HEK293 (cell line): ENCODE results near the gene DHRS13.

Experiments used
- CTCF ChIA-PET: fragments of 350-600 bp; formaldehyde crosslinking; extraction: SDS; loops from one replicate; lab custom pipeline; 2021; ENCODE audit warnings: antibody characterized with exemption; lab: Yijun Ruan, JAX
- POLR2A ChIA-PET: fragments of 300-600 bp; formaldehyde crosslinking; extraction: SDS; loops from one replicate; lab custom pipeline; 2020; ENCODE audit warnings: antibody characterized with exemption, inconsistent platforms; lab: Yijun Ruan, JAX
- H3K27ac ChIP-seq: fragments of 200-500 bp; sonication (Bioruptor generic); 2 replicates; pipeline ENCODE4 v1.5.1; 2014; ENCODE audit warnings: low read depth, low read length, control low read depth, inconsistent platforms; ENCODE audit errors: extremely low read depth
- H3K36me3 ChIP-seq, 2 experiments: fragments of 200-500 bp in 1 of 2; sonication (Bioruptor generic) in 1 of 2; 1 replicate in 1 of 2; 2 replicates in 1 of 2; pipeline ENCODE4 v1.5.1; 2014 to 2017; ENCODE audit warnings: inconsistent platforms in 2 of 2, low read length in 2 of 2; ENCODE audit not compliant: control insufficient read depth in 2 of 2, insufficient read depth in 1 of 2
- H3K4me1 ChIP-seq: fragments of 200-500 bp; sonication (Bioruptor generic); 2 replicates; pipeline ENCODE4 v1.5.1; 2014; ENCODE audit warnings: mild to moderate bottlenecking, low read length, inconsistent platforms; ENCODE audit not compliant: control insufficient read depth, insufficient read depth
- H3K4me3 ChIP-seq: 2 replicates; pipeline ENCODE4 v1.5.1; 2011; ENCODE audit warnings: low read depth, mild to moderate bottlenecking, control low read depth, low read length, moderate library complexity
- H3K9me3 ChIP-seq: fragments of 200-500 bp; sonication (Bioruptor generic); 2 replicates; pipeline ENCODE4 v1.5.1; 2014; ENCODE audit warnings: low read depth, low read length, inconsistent platforms; ENCODE audit not compliant: control insufficient read depth, insufficient read depth
- GFI1B ChIP-seq: fragments of 450-650 bp; formaldehyde crosslinking; IDR thresholded peaks from 2 replicates; pipeline ENCODE4 v1.5.1; 2016; ENCODE audit warnings: missing biosample characterization, missing genetic modification characterization
- KLF17 ChIP-seq: fragments of 450-650 bp; formaldehyde crosslinking; IDR thresholded peaks from 2 replicates; pipeline ENCODE4 v1.5.1; 2016; ENCODE audit warnings: missing biosample characterization, missing genetic modification characterization
- KLF8 ChIP-seq: fragments of 450-650 bp; formaldehyde crosslinking; IDR thresholded peaks from 2 replicates; pipeline ENCODE4 v1.5.1; 2016; ENCODE audit warnings: missing biosample characterization, missing genetic modification characterization
- PRDM1 ChIP-seq: fragments of 450-650 bp; formaldehyde crosslinking; IDR thresholded peaks from 2 replicates; pipeline ENCODE4; 2016; ENCODE audit warnings: missing biosample characterization, missing genetic modification characterization
- PRDM10 ChIP-seq: fragments of 450-650 bp; formaldehyde crosslinking; IDR thresholded peaks from 2 replicates; pipeline ENCODE4 v1.5.1; 2016; ENCODE audit warnings: missing biosample characterization, missing genetic modification characterization
- ZBTB10 ChIP-seq: fragments of 450-650 bp; formaldehyde crosslinking; IDR thresholded peaks from 2 replicates; pipeline ENCODE4 v1.5.1; 2016; ENCODE audit warnings: missing biosample characterization, missing genetic modification characterization
- ZBTB20 ChIP-seq: fragments of 450-650 bp; formaldehyde crosslinking; IDR thresholded peaks from 2 replicates; pipeline ENCODE4 v1.5.1; 2016; ENCODE audit warnings: missing biosample characterization, missing genetic modification characterization
- ZBTB8A ChIP-seq: fragments of 450-650 bp; formaldehyde crosslinking; IDR thresholded peaks from 2 replicates; pipeline ENCODE4 v1.5.1; 2016; ENCODE audit warnings: missing biosample characterization, missing genetic modification characterization
- ZFP69B ChIP-seq: fragments of 450-650 bp; formaldehyde crosslinking; IDR thresholded peaks from 2 replicates; pipeline ENCODE4 v1.5.1; 2016; ENCODE audit warnings: missing biosample characterization, missing genetic modification characterization
- ZIC2 ChIP-seq: fragments of 450-650 bp; formaldehyde crosslinking; IDR thresholded peaks from 2 replicates; pipeline ENCODE4 v1.5.1; 2016; ENCODE audit warnings: missing biosample characterization, missing genetic modification characterization
- ZNF202 ChIP-seq: fragments of 450-650 bp; formaldehyde crosslinking; IDR thresholded peaks from 2 replicates; pipeline ENCODE4 v1.5.1; 2016; ENCODE audit warnings: missing biosample characterization, missing genetic modification characterization, borderline replicate concordance
- ZNF426 ChIP-seq: fragments of 450-650 bp; formaldehyde crosslinking; IDR thresholded peaks from 2 replicates; pipeline ENCODE4 v1.5.1; 2017; ENCODE audit warnings: missing biosample characterization, missing genetic modification characterization, mild to moderate bottlenecking, inconsistent platforms, moderate library complexity
- ZNF513 ChIP-seq: fragments of 450-650 bp; IDR thresholded peaks from 2 replicates; pipeline ENCODE4 v1.5.1; 2018; ENCODE audit warnings: missing biosample characterization, missing genetic modification characterization
- ZNF585B ChIP-seq: fragments of 450-650 bp; formaldehyde crosslinking; IDR thresholded peaks from 2 replicates; pipeline ENCODE4 v1.5.1; 2016; ENCODE audit warnings: missing biosample characterization, missing genetic modification characterization
- ZNF660 ChIP-seq: fragments of 450-650 bp; IDR thresholded peaks from 2 replicates; pipeline ENCODE4 v1.5.1; 2018; ENCODE audit warnings: missing biosample characterization, mild to moderate bottlenecking, missing genetic modification characterization
- ZNF670 ChIP-seq: fragments of 450-650 bp; formaldehyde crosslinking; IDR thresholded peaks from 2 replicates; pipeline ENCODE4 v1.5.1; 2016; ENCODE audit warnings: missing biosample characterization, missing genetic modification characterization, low read depth
- ZNF791 ChIP-seq: fragments of 450-650 bp; formaldehyde crosslinking; IDR thresholded peaks from 2 replicates; pipeline ENCODE4 v1.5.1; 2016; ENCODE audit warnings: missing biosample characterization, missing genetic modification characterization
- TF ChIP-seq, protein P1 (sequence below): fragments of 450-650 bp; formaldehyde crosslinking; IDR thresholded peaks from 2 replicates; pipeline ENCODE4 v1.5.1; 2016; ENCODE audit warnings: missing biosample characterization, missing genetic modification characterization
- TF ChIP-seq, protein P2 (sequence below): fragments of 450-650 bp; formaldehyde crosslinking; conservative IDR thresholded peaks from 2 replicates; pipeline ENCODE4 v1.5.1; 2016; ENCODE audit warnings: low read depth, missing biosample characterization, missing genetic modification characterization
- TF ChIP-seq, protein P3 (sequence below): fragments of 450-650 bp; formaldehyde crosslinking; IDR thresholded peaks from 2 replicates; pipeline ENCODE4 v1.5.1; 2017; ENCODE audit warnings: missing biosample characterization, missing genetic modification characterization

Gene DHRS13

GRCh38 chr17:28899212-28899815 lies 3.6 kb downstream of the DHRS13 start:
- Histone ChIP-seq H3K36me3 (peaks cover 0 to 18% of the 10 kb centered on the region in 2 experiments; a peak in 2 of 3 replicates), H3K9me3 (no peaks in the 10 kb centered on the region), H3K27ac (no peak overlapping the region), H3K4me3 (no peak overlapping the region), H3K4me1 (peaks cover 9% of the 10 kb centered on the region; the same call in 1 of the 2 replicates)
- ChIA-PET CTCF (interaction anchor here (0.6 to 18.6 kb wide), 9 partner anchors 10 to 188 kb away, joined by 3 to 142 read pairs (median 6); partner anchors contain the start of genes NEK8 and TLCD1), POLR2A (interaction anchor here (0.6 to 2.8 kb wide), 8 partner anchors 36 to 395 kb away, joined by 3 to 9 read pairs (median 4); partner anchors contain the start of genes FAM222B, NUFIP2 and PHF12)
- TF ChIP-seq, protein P1, sequence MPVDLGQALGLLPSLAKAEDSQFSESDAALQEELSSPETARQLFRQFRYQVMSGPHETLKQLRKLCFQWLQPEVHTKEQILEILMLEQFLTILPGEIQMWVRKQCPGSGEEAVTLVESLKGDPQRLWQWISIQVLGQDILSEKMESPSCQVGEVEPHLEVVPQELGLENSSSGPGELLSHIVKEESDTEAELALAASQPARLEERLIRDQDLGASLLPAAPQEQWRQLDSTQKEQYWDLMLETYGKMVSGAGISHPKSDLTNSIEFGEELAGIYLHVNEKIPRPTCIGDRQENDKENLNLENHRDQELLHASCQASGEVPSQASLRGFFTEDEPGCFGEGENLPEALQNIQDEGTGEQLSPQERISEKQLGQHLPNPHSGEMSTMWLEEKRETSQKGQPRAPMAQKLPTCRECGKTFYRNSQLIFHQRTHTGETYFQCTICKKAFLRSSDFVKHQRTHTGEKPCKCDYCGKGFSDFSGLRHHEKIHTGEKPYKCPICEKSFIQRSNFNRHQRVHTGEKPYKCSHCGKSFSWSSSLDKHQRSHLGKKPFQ (tag by site-specific recombination): no peak
- TF ChIP-seq ZBTB10 (tag by site-specific recombination) (no peak), ZBTB8A (tag by site-specific recombination) (no peak), ZFP69B (tag by site-specific recombination) (no peak), ZNF513 (tag by site-specific recombination) (no peak), KLF8 (tag by site-specific recombination) (no peak), GFI1B (tag by site-specific recombination) (no peak), ZNF202 (tag by site-specific recombination) (no peak), PRDM10 (tag by site-specific recombination) (no peak), ZNF670 (tag by site-specific recombination) (no peak), KLF17 (tag by site-specific recombination) (no peak), ZNF791 (tag by site-specific recombination) (no peak), ZIC2 (tag by site-specific recombination) (peak; percentile 66), ZNF660 (tag by site-specific recombination) (no peak), ZNF426 (tag by site-specific recombination) (no peak), ZBTB20 (tag by site-specific recombination) (no peak), ZNF585B (tag by site-specific recombination) (no peak), PRDM1 (tag by site-specific recombination) (peak; percentile 64; the same call in 1 of the 2 replicates)
- TF ChIP-seq, protein P2, sequence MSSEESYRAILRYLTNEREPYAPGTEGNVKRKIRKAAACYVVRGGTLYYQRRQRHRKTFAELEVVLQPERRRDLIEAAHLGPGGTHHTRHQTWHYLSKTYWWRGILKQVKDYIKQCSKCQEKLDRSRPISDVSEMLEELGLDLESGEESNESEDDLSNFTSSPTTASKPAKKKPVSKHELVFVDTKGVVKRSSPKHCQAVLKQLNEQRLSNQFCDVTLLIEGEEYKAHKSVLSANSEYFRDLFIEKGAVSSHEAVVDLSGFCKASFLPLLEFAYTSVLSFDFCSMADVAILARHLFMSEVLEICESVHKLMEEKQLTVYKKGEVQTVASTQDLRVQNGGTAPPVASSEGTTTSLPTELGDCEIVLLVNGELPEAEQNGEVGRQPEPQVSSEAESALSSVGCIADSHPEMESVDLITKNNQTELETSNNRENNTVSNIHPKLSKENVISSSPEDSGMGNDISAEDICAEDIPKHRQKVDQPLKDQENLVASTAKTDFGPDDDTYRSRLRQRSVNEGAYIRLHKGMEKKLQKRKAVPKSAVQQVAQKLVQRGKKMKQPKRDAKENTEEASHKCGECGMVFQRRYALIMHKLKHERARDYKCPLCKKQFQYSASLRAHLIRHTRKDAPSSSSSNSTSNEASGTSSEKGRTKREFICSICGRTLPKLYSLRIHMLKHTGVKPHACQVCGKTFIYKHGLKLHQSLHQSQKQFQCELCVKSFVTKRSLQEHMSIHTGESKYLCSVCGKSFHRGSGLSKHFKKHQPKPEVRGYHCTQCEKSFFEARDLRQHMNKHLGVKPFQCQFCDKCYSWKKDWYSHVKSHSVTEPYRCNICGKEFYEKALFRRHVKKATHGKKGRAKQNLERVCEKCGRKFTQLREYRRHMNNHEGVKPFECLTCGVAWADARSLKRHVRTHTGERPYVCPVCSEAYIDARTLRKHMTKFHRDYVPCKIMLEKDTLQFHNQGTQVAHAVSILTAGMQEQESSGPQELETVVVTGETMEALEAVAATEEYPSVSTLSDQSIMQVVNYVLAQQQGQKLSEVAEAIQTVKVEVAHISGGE: no peak
- TF ChIP-seq, protein P3, sequence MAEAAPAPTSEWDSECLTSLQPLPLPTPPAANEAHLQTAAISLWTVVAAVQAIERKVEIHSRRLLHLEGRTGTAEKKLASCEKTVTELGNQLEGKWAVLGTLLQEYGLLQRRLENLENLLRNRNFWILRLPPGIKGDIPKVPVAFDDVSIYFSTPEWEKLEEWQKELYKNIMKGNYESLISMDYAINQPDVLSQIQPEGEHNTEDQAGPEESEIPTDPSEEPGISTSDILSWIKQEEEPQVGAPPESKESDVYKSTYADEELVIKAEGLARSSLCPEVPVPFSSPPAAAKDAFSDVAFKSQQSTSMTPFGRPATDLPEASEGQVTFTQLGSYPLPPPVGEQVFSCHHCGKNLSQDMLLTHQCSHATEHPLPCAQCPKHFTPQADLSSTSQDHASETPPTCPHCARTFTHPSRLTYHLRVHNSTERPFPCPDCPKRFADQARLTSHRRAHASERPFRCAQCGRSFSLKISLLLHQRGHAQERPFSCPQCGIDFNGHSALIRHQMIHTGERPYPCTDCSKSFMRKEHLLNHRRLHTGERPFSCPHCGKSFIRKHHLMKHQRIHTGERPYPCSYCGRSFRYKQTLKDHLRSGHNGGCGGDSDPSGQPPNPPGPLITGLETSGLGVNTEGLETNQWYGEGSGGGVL (tag by site-specific recombination): peak; percentile 87
